Chondrocyte (in vitro differentiated cells): ENCODE measurements around the gene CREG2. TPM values are rescaled to one million over a fixed set of nuclear protein-coding genes. Genes with fewer than 3 reads are reported as not detected.

ENCODE experiments used
- DNase-seq: peaks from one replicate; pipeline ENCODE4 v3.0.0; 2021; ENCODE audit warnings: mixed read lengths, low spot score
- H3K27ac Mint-ChIP-seq: one replicate; pipeline ENCODE4 v1.8.0; 2021; ENCODE audit warnings: mild to moderate bottlenecking, moderate library complexity, mixed read lengths; ENCODE audit not compliant: unreplicated experiment
- H3K27me3 Mint-ChIP-seq: 2 replicates; pipeline ENCODE4 v1.8.0; 2021; ENCODE audit warnings: low read depth, mixed read lengths
- H3K36me3 Mint-ChIP-seq: 2 replicates; pipeline ENCODE4 v1.8.0; 2021; ENCODE audit warnings: low read depth, mixed read lengths
- H3K4me1 Mint-ChIP-seq: 2 replicates; pipeline ENCODE4 v1.8.0; 2021; ENCODE audit warnings: low read depth, mild to moderate bottlenecking, mixed read lengths
- H3K4me3 Mint-ChIP-seq: one replicate; pipeline ENCODE4 v1.8.0; 2021; ENCODE audit warnings: mild to moderate bottlenecking, moderate library complexity, mixed read lengths; ENCODE audit not compliant: unreplicated experiment
- H3K9me3 Mint-ChIP-seq: 2 replicates; pipeline ENCODE4 v1.8.0; 2021; ENCODE audit warnings: low read depth, mixed read lengths
- total RNA-seq: library from RNA; stranded (reverse); gene quantifications from 3 replicates; pipeline ENCODE4 v1.2.1, GENCODE V29; 2021
- TF ChIP-seq, protein P1 (sequence below): fragments of 200-600 bp; sonication (generic); IDR thresholded peaks from 2 replicates; pipeline ENCODE4 v1.5.0; 2021; ENCODE audit warnings: antibody characterized with exemption, mild to moderate bottlenecking, moderate library complexity

The CREG2 gene
- total RNA-seq, 1 donor from 2014 or later = not detected

DNA sequence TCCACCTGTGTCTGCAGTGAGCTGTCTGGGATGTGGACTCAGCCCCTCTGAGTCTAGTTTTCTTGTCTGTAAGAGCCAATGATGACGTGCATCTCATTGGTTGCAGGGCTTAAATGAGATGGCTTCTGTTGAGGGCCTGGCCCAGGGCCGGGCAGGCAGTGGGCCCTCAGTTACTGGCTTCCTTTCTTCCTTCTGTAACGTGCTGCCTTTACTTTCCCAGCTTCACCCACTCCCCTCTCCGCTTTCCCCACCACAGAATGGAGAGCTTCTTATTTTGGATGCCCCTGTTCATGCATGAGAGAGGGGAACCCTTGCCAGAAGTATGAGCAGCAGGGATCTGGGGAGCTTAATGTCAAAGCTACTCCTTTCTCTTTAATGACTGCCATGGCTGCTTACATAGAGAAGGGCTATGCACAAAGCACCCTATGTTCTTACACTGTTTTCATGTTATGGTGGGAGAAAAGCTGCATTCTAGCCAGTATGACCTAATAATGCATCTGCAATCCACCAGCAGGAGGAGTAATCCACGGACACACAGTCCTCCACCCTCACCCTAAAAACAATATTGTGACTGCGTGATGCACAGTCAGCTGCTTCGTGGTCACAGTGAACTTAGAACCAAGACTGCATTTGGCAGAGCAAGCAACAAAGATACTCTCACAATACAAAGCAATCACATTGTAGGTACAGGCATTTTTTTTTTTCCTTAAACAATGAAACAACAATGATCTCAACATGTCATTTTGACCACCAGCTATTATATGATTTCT lies 37.2 kb downstream of the CREG2 start:
- TF ChIP-seq, protein P1, sequence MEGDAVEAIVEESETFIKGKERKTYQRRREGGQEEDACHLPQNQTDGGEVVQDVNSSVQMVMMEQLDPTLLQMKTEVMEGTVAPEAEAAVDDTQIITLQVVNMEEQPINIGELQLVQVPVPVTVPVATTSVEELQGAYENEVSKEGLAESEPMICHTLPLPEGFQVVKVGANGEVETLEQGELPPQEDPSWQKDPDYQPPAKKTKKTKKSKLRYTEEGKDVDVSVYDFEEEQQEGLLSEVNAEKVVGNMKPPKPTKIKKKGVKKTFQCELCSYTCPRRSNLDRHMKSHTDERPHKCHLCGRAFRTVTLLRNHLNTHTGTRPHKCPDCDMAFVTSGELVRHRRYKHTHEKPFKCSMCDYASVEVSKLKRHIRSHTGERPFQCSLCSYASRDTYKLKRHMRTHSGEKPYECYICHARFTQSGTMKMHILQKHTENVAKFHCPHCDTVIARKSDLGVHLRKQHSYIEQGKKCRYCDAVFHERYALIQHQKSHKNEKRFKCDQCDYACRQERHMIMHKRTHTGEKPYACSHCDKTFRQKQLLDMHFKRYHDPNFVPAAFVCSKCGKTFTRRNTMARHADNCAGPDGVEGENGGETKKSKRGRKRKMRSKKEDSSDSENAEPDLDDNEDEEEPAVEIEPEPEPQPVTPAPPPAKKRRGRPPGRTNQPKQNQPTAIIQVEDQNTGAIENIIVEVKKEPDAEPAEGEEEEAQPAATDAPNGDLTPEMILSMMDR = peak; percentile 64
- no peak for DNase-seq
- Mint-ChIP-seq H3K4me3 (no peak overlapping the region), H3K4me1 (no peaks in the 10 kb centered on the region), H3K36me3 (no peaks in the 10 kb centered on the region), H3K27me3 (no peaks in the 10 kb centered on the region), H3K9me3 (no peaks in the 10 kb centered on the region), H3K27ac (no peak overlapping the region)

DNA sequence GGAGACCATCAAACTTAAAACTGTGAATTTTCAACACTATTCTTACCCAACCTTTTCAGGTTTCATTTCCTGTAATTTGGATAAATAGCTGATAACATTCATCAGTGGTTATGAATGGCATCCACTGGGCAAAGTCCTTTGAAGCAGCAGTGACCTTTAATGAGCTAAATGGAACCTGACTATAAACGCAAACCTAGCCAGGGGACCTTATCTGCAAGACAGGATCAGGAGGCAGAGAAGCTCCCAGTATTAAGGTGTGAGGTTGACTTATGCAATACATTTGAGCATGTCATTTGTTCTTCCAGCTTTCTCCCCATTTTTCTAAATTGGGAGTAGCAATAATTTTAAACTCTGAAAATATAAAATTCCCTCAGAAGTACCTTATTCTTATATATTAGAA lies 38.4 kb downstream of the CREG2 start:
- DNase-seq = no peak
- H3K27me3 Mint-ChIP-seq = no peaks in the 10 kb centered on the region
- H3K4me1 Mint-ChIP-seq = no peaks in the 10 kb centered on the region
- H3K36me3 Mint-ChIP-seq = no peaks in the 10 kb centered on the region
- TF ChIP-seq, protein P1 = no peak
- H3K27ac Mint-ChIP-seq = no peak overlapping the region
- H3K4me3 Mint-ChIP-seq = no peak overlapping the region
- H3K9me3 Mint-ChIP-seq = no peaks in the 10 kb centered on the region

DNA sequence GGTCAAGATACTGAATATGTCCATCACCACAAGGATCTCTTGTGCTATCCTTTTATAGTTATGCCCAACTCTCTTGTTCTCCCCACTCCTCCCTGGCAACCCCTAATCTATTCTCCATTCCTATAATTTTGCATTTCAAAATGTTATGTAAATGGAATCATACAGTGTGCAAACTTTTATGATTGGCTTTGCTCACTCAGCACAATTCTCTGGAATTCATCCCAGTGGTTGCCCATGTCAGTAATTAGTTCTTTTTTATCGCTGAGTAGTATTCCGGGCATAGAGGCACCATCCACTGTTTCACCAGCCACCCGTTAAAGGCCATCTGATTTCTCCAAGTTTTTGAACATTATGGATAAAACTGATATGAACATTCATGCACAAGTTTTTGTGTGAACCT lies 40.4 kb downstream of the CREG2 start:
- no peak for DNase-seq
- Mint-ChIP-seq H3K4me1 (peaks cover 5% of the 10 kb centered on the region), H3K4me3 (no peak overlapping the region), H3K27ac (no peak overlapping the region), H3K27me3 (peaks cover 3% of the 10 kb centered on the region), H3K9me3 (no peaks in the 10 kb centered on the region), H3K36me3 (no peaks in the 10 kb centered on the region)
- TF ChIP-seq, protein P1 = no peak

DNA sequence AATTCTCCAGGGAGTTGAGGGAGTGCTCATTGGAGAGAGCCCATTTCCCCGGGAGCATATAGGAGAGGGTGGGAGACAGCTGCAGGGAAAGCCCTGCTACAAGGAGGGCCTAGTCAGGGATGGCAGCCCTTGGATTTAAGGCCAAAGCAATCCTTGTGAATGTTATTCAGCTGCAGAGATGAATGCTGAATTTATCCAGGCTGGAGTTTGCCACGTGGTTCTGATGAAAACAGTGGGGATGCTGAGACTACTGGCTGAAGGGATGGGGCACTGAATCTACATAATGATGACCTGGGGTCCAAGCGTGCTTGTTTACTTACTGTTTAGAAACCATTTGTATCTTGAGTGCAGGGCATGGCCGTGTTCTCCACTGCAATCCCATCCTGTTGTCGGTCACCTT lies 43.2 kb downstream of the CREG2 start:
- no peak for DNase-seq
- Mint-ChIP-seq H3K4me3 (no peak overlapping the region), H3K9me3 (no peaks in the 10 kb centered on the region), H3K4me1 (peaks cover 5% of the 10 kb centered on the region), H3K27me3 (peaks cover 3% of the 10 kb centered on the region), H3K36me3 (no peaks in the 10 kb centered on the region), H3K27ac (no peak overlapping the region)
- TF ChIP-seq, protein P1 = no peak

DNA sequence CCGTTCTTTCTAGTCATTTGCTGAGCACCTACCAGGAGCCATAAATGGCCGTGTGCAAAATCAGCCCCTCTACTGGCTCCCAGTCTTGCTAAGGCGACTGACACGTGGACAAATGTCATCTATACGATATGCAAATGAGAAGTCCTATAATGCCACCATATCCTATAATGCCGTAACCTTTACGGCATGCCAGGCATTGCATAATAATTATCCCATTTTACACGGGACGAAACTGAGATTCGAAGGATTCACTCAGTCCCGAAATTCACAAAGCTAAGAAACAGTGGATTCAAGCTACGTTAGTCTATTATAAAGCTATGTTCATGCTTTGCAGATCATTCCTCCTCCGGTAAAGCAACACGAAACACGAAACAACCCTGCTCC lies 44.7 kb downstream of the CREG2 start:
- TF ChIP-seq, protein P1 = no peak
- H3K4me1 Mint-ChIP-seq = peaks cover 10% of the 10 kb centered on the region
- H3K4me3 Mint-ChIP-seq = peak overlapping the region; percentile 62
- no peaks in the 10 kb centered on the region for H3K9me3 Mint-ChIP-seq
- H3K27me3 Mint-ChIP-seq = peaks cover 3% of the 10 kb centered on the region
- no peak overlapping the region for H3K27ac Mint-ChIP-seq
- no peak for DNase-seq
- no peaks in the 10 kb centered on the region for H3K36me3 Mint-ChIP-seq
